IMR-90 (cell line): Measurements from ENCODE around the gene TEX2. TPM values are rescaled to one million over a fixed set of nuclear protein-coding genes. Genes with fewer than 3 reads are reported as not detected.

Source experiments
- BHLHE40 ChIP-seq: fragments of 150-350 bp; IDR thresholded peaks from 2 replicates; pipeline ENCODE4 v1.6.1; 2016; ENCODE audit warnings: mild to moderate bottlenecking, low read depth, low read length
- CHD1 ChIP-seq: IDR thresholded peaks from 2 replicates; pipeline ENCODE4 v1.6.1; 2012; ENCODE audit warnings: low read depth, low read length, improper control_type of control experiment
- MAFK ChIP-seq: IDR thresholded peaks from 2 replicates; pipeline ENCODE4 v1.6.1; 2012; ENCODE audit warnings: low read depth, low read length, improper control_type of control experiment
- RAD21 ChIP-seq: IDR thresholded peaks from 2 replicates; pipeline ENCODE4 v1.6.1; 2012; ENCODE audit warnings: low read length, improper control_type of control experiment
- RFX5 ChIP-seq: IDR thresholded peaks from 2 replicates; pipeline ENCODE4 v1.8.0; 2012; ENCODE audit warnings: low read depth, mild to moderate bottlenecking, low read length, moderate library complexity
- polyA plus RNA-seq, 3 experiments: library from polyadenylated mRNA; depleted of rRNA; stranded (reverse); fragments of >200 nt; gene quantifications; 2 replicates each; pipeline ENCODE4 v1.2.3, GENCODE V29; 2012; ENCODE audit warnings: low replicate concordance in 1 of 3
- total RNA-seq: library from RNA; depleted of rRNA; stranded (reverse); fragments of >200 nt; gene quantifications from 2 replicates; pipeline ENCODE4 v1.2.3, GENCODE V29; 2012
- TF ChIP-seq, protein P1 (sequence below): conservative IDR thresholded peaks from 2 replicates; pipeline ENCODE4 v1.5.1; 2012; ENCODE audit warnings: mild to moderate bottlenecking, low read depth, low read length, improper control_type of control experiment
- TF ChIP-seq, protein P2 (sequence below): fragments of 150-350 bp; IDR thresholded peaks from 2 replicates; pipeline ENCODE4 v1.6.1; 2017; ENCODE audit warnings: mild to moderate bottlenecking, antibody characterized with exemption, low read length, low read depth

Gene TEX2
- total and polyA plus RNA-seq, 2 of the 4 experiments (the other 2 are of a cell fraction) = 18.2 to 21.9 TPM

DNA sequence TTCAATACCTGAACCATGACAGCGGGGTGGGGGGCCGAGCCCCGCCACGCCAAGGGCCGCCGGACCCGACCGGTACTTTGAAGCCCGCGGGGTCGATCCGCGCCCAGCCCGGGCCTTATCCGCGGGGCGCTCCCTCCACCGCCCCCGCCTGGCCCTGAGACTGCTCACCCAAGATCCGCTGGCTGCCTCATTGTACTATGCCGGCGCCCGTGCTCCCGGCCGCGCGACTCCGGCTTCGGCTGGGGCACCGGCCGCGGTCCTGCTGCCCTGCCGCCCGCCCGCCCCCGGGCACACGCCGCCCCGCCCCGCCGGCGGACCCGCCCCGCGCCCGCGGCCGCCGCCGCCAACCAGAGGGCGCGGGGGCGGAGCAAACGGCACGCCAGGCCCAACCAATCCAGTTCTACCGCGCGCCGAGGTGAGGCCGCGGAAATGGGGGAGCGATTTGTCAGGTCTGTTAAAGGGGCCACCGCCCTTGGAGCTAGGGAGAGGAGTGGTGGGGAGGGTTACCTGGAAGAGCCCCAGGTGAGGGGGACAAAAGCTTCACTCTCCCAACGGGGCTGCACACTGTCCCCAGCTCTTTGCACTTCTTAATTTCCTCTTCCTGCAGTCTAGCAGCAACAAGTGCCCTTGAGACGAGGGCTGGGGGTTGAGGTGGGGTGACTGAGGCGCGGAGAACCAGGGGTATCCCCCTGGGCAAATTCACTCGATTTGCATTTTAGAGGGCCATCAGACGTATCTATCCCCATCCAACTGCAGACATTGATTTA is at the start of gene TEX2 (continued):
- TF ChIP-seq MAFK (no peak), BHLHE40 (no peak), RFX5 (no peak), RAD21 (no peak), CHD1 (0 out of 2 replicates have a peak, but pooled peaks have one; percentile 39)
- TF ChIP-seq, protein P1, sequence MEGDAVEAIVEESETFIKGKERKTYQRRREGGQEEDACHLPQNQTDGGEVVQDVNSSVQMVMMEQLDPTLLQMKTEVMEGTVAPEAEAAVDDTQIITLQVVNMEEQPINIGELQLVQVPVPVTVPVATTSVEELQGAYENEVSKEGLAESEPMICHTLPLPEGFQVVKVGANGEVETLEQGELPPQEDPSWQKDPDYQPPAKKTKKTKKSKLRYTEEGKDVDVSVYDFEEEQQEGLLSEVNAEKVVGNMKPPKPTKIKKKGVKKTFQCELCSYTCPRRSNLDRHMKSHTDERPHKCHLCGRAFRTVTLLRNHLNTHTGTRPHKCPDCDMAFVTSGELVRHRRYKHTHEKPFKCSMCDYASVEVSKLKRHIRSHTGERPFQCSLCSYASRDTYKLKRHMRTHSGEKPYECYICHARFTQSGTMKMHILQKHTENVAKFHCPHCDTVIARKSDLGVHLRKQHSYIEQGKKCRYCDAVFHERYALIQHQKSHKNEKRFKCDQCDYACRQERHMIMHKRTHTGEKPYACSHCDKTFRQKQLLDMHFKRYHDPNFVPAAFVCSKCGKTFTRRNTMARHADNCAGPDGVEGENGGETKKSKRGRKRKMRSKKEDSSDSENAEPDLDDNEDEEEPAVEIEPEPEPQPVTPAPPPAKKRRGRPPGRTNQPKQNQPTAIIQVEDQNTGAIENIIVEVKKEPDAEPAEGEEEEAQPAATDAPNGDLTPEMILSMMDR = no peak
- TF ChIP-seq, protein P2, sequence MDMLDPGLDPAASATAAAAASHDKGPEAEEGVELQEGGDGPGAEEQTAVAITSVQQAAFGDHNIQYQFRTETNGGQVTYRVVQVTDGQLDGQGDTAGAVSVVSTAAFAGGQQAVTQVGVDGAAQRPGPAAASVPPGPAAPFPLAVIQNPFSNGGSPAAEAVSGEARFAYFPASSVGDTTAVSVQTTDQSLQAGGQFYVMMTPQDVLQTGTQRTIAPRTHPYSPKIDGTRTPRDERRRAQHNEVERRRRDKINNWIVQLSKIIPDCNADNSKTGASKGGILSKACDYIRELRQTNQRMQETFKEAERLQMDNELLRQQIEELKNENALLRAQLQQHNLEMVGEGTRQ = no peak
